Measurements from ENCODE around the gene MYO15B.
"Not testable (repeated sequence)": the region's sequence is repeated elsewhere in the genome, so short reads cannot be mapped to it uniquely, and the experiment has no call there.

The MYO15B gene

GRCh38 chr17:75626496-75627038 is 39.0 kb downstream of the MYO15B start:
- FAIRE-seq = no peak

- FAIRE-seq = no peak
These were observed 39.5 kb downstream of the MYO15B start for GRCh38 chr17:75627094-75627493.

- FAIRE-seq = no peak
These were observed 40.8 kb downstream of the MYO15B start for GRCh38 chr17:75628425-75628824.

GRCh38 chr17:75629157-75629556 is 41.6 kb downstream of the MYO15B start:
- FAIRE-seq = no peak

GRCh38 chr17:75630071-75630917 is 42.7 kb downstream of the MYO15B start:
- no peak for FAIRE-seq

- FAIRE-seq = no peak
These were observed 43.8 kb downstream of the MYO15B start for GRCh38 chr17:75631353-75631752.

GRCh38 chr17:75632428-75632827 is 44.8 kb downstream of the MYO15B start:
- FAIRE-seq = no peak

- FAIRE-seq = no peak
These were observed 45.4 kb downstream of the MYO15B start, which contains the start of gene SMIM5 for GRCh38 chr17:75632863-75633485. Gene SMIM5 (plus strand): TSS chr17:75633434. CDS start chr17:75640202, 6,768 bp downstream.

GRCh38 chr17:75633486-75634375 is 46.1 kb downstream of the MYO15B start:
- peak; percentile 81 for FAIRE-seq

- no peak for FAIRE-seq
These were observed 46.8 kb downstream of the MYO15B start for GRCh38 chr17:75634376-75634740.

GRCh38 chr17:75634754-75635609 is 47.4 kb downstream of the MYO15B start:
- no peak for FAIRE-seq

- no peak for FAIRE-seq
These were observed 48.1 kb downstream of the MYO15B start for GRCh38 chr17:75635610-75636202.

GRCh38 chr17:75636381-75637142 is 49.0 kb downstream of the MYO15B start:
- no peak for FAIRE-seq

GRCh38 chr17:75637143-75637538 is 49.5 kb downstream of the MYO15B start:
- FAIRE-seq = no peak

- no peak for FAIRE-seq
These were observed 50.0 kb downstream of the MYO15B start for GRCh38 chr17:75637551-75637950.

- not testable (repeated sequence) for FAIRE-seq
These were observed 50.4 kb downstream of the MYO15B start for GRCh38 chr17:75638039-75638438.

GRCh38 chr17:75638893-75639292 is 51.3 kb downstream of the MYO15B start:
- FAIRE-seq = no peak

GRCh38 chr17:75639327-75639726 is 51.7 kb downstream of the MYO15B start:
- FAIRE-seq = no peak

GRCh38 chr17:75639771-75640555 is 52.4 kb downstream of the MYO15B start:
- no peak for FAIRE-seq

- FAIRE-seq = no peak
These were observed 53.0 kb downstream of the MYO15B start for GRCh38 chr17:75640556-75641119.

Data from islet of Langerhans (tissue), 1 donor.